Islet precursor cell (in vitro differentiated cells): Measurements from ENCODE around the gene POU2F1.
"Not testable (repeated sequence)": the region's sequence is repeated elsewhere in the genome, so short reads cannot be mapped to it uniquely, and the experiment has no call there.

ENCODE experiments used
- DNase-seq: peaks from one replicate; pipeline ENCODE4 v3.0.0-alpha.2; 2018

POU2F1 gene

GRCh38 chr1:167220537-167221125 is at the start of gene POU2F1:
TSS of gene POU2F1 (plus strand) at chr1:167220886. CDS start at chr1:167220898, 12 bp downstream.
- DNase-seq = peak; percentile 99

GRCh38 chr1:167171286-167171929 is 49.3 kb upstream of the POU2F1 start:
- DNase-seq = peak; percentile 63

- DNase-seq = no peak
Observed at GRCh38 chr1:167173516-167174184, 47.0 kb upstream of the POU2F1 start.

DNA sequence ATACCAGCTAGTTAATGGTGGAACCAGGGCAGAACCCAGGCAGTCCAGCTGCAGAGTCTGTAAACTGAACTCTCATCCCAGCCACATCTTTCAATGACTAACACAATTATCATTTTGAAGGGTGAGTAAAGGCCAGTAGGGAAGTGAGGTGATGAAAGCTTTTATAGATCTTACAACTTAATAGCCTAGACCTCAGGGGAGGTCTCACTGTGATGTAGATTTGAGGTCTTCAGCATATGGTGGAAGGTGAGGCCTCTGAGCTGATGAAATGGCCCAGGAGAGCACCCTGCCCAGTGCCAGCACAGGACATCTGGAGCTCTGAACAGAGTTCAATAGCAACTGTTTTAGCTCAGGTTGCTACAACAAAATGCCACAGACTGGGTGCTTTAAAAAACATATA is 44.8 kb upstream of the POU2F1 start:
- no peak for DNase-seq

DNA sequence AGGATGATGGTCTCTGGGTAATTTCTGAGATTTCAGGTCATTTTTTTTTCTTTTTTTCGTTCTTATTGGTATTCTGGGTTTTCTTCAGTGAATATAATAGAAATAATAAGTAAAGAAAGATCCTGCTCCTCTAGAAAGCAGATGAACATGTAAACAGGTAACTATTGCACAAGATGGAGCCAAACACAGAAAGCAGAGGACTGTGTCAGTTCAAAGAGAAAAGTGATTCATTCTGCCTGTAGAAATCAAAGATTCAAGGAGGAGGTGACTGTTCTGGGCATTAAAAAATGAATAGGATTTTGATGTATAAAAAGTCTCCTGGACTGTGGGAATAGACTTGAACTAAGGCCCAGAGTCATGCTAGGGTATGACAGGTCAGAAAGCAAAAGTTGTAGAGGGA is 41.9 kb upstream of the POU2F1 start:
- DNase-seq = no peak

DNA sequence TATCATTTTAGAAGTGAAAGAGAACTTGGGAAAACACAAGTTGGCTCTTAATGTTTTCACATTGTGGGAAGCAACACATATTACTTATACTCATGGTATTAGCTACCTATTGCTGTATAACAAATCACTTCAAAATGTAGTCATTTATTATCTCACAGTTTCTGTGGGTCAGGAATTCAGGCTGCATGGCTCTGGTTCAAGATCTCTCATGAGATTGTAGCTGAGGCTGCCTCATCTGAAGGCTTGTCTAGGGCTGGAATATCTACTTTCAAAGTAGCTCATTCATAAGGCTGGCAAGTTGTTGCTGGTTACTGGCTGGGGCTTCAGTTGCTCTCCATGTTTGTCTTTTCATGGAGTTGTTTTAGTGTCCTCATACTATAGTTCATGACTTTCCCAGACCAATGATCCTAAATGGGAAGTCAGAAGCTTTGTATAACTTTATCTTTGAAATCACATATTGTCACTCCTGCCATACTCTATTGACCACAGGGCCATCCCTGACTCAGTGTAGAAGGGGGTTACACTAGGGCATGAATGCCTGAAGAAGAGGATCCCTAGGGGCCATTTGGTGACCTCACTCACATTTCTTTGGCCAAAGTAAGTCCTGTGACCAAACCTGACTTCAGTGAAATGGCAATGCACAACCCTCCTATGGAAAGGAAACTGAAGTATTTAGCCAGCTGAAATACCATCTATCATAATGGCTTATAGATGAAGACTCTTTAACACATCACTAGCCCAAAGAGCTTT is 37.9 kb upstream of the POU2F1 start:
- DNase-seq = no peak

GRCh38 chr1:167184081-167184480 is 36.6 kb upstream of the POU2F1 start:
- no peak for DNase-seq

DNA sequence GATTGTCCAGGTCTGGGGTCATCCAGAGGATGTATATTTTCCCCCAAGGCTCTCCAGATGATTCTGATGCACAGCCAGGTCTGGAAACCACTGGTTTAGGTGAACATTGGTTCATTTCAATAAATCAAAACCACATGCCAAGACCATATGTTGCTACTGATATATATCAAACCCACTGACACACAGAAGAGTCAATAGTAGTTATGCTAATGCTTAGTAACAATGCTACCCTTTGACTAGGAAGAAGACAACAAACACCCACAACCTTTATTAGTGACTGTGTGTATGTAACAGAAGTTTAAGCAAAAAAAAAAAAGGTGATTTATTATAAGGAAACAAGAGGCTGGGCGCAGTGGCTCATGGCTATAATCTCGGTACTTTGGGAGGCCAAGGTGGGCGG is 35.6 kb upstream of the POU2F1 start:
- DNase-seq = no peak

DNA sequence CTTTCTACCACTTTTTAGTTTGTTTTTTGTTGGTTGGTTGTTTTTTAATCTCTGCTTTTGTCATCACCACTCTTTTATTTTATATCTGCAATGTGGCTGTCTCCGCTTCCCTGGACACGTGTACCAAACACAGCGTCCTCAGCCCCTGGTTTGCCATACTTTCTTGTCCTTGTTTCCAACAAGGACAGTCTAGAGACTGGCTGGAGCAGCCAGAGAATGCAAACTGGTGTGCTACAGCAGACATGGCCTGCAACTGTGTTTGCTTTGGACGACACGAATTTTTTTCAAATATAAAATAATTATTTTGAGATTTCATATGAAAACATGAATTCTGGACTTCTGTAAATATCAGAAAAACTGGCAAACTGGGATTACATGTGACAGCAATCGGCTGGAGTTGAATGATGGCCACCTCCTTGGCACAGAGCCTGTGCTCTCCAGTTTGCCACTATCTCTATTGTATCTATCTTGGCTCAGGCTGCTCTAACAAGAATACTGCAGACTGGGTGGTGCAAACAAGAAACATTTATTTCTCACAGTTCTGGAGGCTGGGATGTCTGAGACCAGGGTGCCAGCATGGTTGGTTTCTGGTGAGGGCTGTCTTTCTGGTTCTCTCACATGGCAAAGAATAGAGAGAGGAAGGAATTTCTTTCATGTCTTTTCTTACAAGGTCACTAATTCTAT is 34.6 kb upstream of the POU2F1 start:
- no peak for DNase-seq

- DNase-seq = no peak
Observed at GRCh38 chr1:167186771-167187170, 33.9 kb upstream of the POU2F1 start.

GRCh38 chr1:167190747-167191237 is 29.9 kb upstream of the POU2F1 start:
- DNase-seq = no peak

DNA sequence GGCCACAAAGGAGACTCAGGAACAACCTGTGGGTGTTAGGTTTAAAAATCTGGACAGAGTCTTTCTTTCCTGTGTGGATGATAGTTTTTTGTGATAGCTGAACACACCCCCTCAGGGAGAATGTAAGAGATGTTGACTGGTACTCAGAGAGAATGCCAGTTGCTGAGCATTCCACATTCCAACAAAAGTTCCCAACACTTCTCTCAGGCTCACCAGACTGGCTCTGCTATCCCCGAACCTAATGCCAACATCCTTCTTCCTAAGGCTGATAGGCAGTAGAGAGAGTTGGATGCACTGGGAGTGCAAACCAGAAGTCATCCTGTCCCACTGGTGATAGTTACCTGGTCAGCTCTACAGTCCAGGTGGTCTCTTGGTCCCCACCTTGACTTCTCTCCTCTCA is 28.7 kb upstream of the POU2F1 start:
- DNase-seq = peak; percentile 56

GRCh38 chr1:167194182-167194581 is 26.5 kb upstream of the POU2F1 start:
- no peak for DNase-seq

- no peak for DNase-seq
Observed at GRCh38 chr1:167196166-167196565, 24.5 kb upstream of the POU2F1 start.

DNA sequence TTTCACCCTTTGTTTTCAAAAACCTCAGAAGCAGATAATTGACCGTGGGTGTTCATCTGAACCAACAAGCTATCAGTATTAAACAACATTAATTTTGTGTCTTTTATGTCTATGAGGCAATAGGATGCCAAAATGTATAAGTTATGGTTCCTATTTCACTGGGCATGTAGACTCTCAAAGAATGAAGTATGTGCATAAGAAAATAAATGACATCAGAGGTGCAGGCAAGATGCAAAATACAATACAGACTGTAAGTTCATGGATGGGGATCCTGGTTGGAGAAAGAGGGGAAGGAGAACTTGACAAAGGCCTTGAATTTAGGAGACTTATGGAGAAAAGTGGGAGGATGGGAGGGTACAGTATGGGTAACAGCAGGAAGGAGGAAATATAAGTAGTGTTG is 23.4 kb upstream of the POU2F1 start:
- no peak for DNase-seq

- DNase-seq = no peak
Observed at GRCh38 chr1:167197692-167198091, 23.0 kb upstream of the POU2F1 start.

DNA sequence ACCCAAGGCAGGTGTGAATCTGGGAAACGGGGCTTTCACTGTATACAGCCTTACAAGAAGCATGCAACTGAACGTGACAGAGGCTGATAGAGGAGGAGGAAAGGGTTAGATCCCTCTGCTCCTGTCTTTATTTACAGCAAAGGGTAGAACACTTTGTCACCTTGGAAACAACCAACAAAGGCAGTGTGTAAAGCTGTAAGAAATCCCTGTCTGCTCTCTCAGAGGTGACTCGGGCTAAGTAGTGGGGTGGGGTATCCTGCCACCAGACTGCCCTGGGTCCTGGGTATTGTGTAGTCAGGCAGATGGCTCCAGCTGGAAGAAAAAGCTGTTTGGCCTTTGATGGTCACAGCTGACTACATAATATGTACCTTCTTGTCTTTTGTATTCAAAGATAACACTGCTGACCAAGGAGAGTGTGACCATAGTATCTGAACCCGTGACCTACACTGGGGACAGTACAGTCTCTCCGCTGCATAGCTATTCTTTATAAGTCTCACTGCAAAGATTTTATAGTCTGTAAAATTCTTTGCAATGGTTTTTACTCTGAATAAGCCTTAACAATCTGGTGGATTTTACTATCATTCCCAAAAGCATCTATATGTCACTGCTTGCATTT is 22.1 kb upstream of the POU2F1 start:
- DNase-seq = peak; percentile 70

DNA sequence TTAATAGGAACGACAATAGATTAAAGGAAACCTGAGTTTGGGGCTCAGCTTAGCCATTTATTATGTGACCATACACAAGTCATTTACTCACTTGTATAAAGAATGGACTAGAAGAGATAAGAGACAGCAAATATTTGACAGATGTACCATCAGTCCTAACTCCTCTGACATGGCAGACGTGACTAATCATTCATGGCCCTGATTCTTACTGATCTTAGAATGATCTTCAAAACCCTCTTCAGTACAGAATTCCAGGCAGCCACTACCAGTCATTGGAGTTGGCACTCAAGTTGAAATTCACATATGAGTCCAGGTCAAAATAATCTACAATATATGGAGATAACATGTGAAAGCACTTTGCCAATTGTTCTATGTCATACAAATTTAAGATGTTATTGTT is 21.0 kb upstream of the POU2F1 start:
- DNase-seq = no peak

GRCh38 chr1:167200272-167200671 is 20.4 kb upstream of the POU2F1 start:
- DNase-seq = no peak

GRCh38 chr1:167200749-167201148 is 19.9 kb upstream of the POU2F1 start:
- DNase-seq = no peak

GRCh38 chr1:167202049-167202448 is 18.6 kb upstream of the POU2F1 start:
- DNase-seq = no peak

DNA sequence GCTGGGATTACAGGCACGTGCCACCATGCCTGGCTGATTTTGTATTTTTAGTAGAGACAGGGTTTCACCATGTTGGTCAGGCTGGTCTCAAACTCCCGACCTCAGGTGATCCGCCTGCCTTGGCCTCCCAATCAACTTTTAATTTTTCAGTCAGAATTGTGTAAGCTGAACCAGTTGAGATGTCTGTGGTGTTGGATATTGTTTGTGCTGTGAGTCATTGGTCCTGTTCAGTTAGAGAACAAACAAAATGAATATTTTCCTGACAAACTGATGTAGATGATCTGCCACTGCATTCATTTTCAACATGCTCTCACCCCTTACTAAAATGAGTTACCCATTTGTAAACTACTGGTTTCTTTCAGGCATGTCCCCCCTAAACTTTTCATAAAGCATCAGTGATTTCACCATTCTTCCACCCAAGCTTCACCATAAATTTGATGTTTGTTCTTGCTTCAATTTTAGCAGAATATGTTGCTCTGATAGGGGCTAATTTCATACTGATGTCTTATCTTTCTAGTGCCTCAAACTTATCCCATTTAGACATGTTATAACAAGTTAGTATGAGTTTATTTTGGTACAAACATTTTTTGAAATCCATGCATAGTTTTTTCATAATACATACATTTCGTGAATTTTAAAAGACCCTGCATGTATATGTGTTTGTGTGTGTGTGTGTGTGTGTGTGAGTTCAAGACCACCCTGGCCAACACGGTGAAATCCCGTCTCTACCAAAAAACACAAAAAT is 15.2 kb upstream of the POU2F1 start:
- not testable (repeated sequence) for DNase-seq
